Neural progenitor cell (in vitro differentiated cells): Measurements from ENCODE around the gene TLNRD1. TPM values are rescaled to one million over a fixed set of nuclear protein-coding genes. Genes with fewer than 3 reads are reported as not detected.

Source experiments
- DNase-seq: peaks from one replicate; pipeline ENCODE4 v3.0.0-alpha.2; 2016; ENCODE audit warnings: low spot score
- H2AFZ ChIP-seq: fragments of 200-600 bp; sonication (generic); replicated peaks from 2 replicates; pipeline ENCODE4 v1.6.1; 2016; ENCODE audit warnings: antibody characterized with exemption
- H3F3A ChIP-seq: fragments of 200-600 bp; sonication (generic); 2 replicates; pipeline ENCODE4 v1.6.1; 2016; ENCODE audit warnings: antibody characterized with exemption, low read depth
- H3K27ac ChIP-seq: fragments of 200-600 bp; sonication (generic); 2 replicates; pipeline ENCODE4 v1.5.1; 2016; ENCODE audit warnings: mild to moderate bottlenecking
- H3K27me3 ChIP-seq: fragments of 200-600 bp; sonication (generic); 2 replicates; pipeline ENCODE4 v1.6.1; 2016; ENCODE audit warnings: mild to moderate bottlenecking, moderate library complexity
- H3K36me3 ChIP-seq: fragments of 200-600 bp; sonication (generic); 2 replicates; pipeline ENCODE4 v1.5.1; 2016
- H3K4me1 ChIP-seq: fragments of 200-600 bp; sonication (generic); 2 replicates; pipeline ENCODE4 v1.6.1; 2016; ENCODE audit warnings: mixed run types
- H3K4me2 ChIP-seq: fragments of 200-600 bp; sonication (generic); 2 replicates; pipeline ENCODE4 v1.6.1; 2016
- H3K4me3 ChIP-seq: fragments of 200-600 bp; sonication (generic); 2 replicates; pipeline ENCODE4 v1.5.1; 2016
- H3K79me2 ChIP-seq: fragments of 200-600 bp; sonication (generic); 2 replicates; pipeline ENCODE4 v1.6.1; 2016; ENCODE audit warnings: low read depth
- H3K9ac ChIP-seq: fragments of 200-600 bp; sonication (generic); 2 replicates; pipeline ENCODE4 v1.6.1; 2016
- H3K9me3 ChIP-seq: fragments of 200-600 bp; sonication (generic); 2 replicates; pipeline ENCODE4 v1.5.1; 2016; ENCODE audit warnings: low read depth
- H4K20me1 ChIP-seq: fragments of 200-600 bp; sonication (generic); 2 replicates; pipeline ENCODE4 v1.6.1; 2016; ENCODE audit warnings: low read depth
- H3K27ac Mint-ChIP-seq: 3 replicates; pipeline ENCODE4 v1.8.0; 2021; ENCODE audit warnings: mixed read lengths
- H3K27me3 Mint-ChIP-seq: 2 replicates; pipeline ENCODE4 v1.8.0; 2022; ENCODE audit warnings: low read depth, mild to moderate bottlenecking, inconsistent platforms, moderate library complexity, mixed read lengths; ENCODE audit not compliant: insufficient read depth
- H3K36me3 Mint-ChIP-seq: 3 replicates; pipeline ENCODE4 v1.8.0; 2021; ENCODE audit warnings: mixed read lengths
- H3K4me1 Mint-ChIP-seq: 3 replicates; pipeline ENCODE4 v1.8.0; 2021; ENCODE audit warnings: mixed read lengths
- H3K4me3 Mint-ChIP-seq: 3 replicates; pipeline ENCODE4 v1.8.0; 2021; ENCODE audit warnings: mild to moderate bottlenecking, moderate library complexity, mixed read lengths
- H3K9me3 Mint-ChIP-seq: 3 replicates; pipeline ENCODE4 v1.8.0; 2020; ENCODE audit warnings: mixed read lengths
- EZH2 ChIP-seq: fragments of 200-600 bp; sonication (generic); IDR thresholded peaks from 2 replicates; pipeline ENCODE4 v1.6.1; 2017; ENCODE audit warnings: antibody characterized with exemption, mild to moderate bottlenecking, moderate library complexity
- EZH2phosphoT487 ChIP-seq: fragments of 200-600 bp; sonication (generic); IDR thresholded peaks from 2 replicates; pipeline ENCODE4 v1.6.1; 2017; ENCODE audit warnings: antibody characterized with exemption
- total RNA-seq: library from RNA; depleted of rRNA; stranded (reverse); fragments of >200 nt; gene quantifications from 2 replicates; pipeline ENCODE4 v1.2.3, GENCODE V29; 2015; ENCODE audit warnings: low replicate concordance
- TF ChIP-seq, protein P1 (sequence below): fragments of 200-600 bp; sonication (generic); IDR thresholded peaks from 2 replicates; pipeline ENCODE4 v1.5.1; 2017; ENCODE audit warnings: antibody characterized with exemption, mild to moderate bottlenecking

The TLNRD1 gene
- total RNA-seq, 1 donor from 2014 or later, result 7.3 TPM

DNA sequence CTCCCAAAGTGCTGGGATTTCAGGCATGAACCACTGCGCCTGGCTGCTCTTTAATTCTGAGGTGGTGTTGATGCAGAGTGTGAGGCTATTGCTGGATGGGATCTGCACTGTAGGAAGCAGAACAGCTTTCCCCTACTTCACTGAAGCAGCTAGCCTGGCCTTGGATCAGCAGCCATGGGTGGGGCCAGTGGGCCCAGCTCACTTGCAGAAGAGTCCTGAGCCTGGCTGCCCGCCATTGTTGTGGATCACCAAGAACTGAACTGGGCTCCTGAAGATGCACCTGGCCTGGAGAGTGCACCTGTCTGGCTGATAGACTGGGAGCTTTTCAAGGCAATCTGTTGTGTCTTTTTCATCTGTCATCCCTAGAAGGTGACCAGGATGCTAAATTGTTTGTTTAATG lies 11.9 kb downstream of the TLNRD1 start:
- no peak overlapping the region for H3K4me2 ChIP-seq
- Mint-ChIP-seq H3K4me1 (peaks cover 20% of the 10 kb centered on the region), H3K27me3 (peaks cover 3% of the 10 kb centered on the region)

DNA sequence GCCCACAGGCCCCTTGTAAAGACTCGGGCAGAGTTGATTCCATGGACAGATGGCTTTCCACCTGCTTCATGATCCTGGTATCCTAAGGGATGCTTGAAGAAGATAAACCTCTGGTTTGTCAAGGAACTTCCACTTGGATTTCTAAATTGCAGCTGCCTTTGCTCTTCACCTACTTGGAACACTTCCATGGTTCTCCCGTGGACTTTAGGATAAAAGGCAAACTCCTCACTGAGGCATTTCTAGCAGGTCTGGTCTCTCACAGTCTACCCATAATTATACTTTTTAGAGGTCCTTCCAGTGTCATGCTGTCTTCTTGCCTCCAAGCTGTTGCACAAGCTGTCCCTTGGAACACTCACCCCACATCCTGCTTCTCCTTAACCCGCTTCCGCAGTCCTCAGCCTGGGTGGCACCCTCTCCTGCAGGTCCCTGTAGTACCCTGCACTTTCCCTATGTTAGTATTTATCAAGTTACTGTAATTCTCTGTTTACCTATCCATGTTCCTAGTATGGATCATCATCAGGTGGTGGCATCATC lies 12.7 kb downstream of the TLNRD1 start:
- H4K20me1 ChIP-seq, result no peaks in the 10 kb centered on the region
- Mint-ChIP-seq H3K4me3 (no peak overlapping the region), H3K27ac (no peak overlapping the region), H3K36me3 (peaks cover 11% of the 10 kb centered on the region), H3K4me1 (peaks cover 20% of the 10 kb centered on the region), H3K9me3 (peaks cover 1% of the 10 kb centered on the region), H3K27me3 (peaks cover 3% of the 10 kb centered on the region)
- H3K9ac ChIP-seq, result no peak overlapping the region
- no peak overlapping the region for H3K4me2 ChIP-seq
- TF ChIP-seq, protein P1, sequence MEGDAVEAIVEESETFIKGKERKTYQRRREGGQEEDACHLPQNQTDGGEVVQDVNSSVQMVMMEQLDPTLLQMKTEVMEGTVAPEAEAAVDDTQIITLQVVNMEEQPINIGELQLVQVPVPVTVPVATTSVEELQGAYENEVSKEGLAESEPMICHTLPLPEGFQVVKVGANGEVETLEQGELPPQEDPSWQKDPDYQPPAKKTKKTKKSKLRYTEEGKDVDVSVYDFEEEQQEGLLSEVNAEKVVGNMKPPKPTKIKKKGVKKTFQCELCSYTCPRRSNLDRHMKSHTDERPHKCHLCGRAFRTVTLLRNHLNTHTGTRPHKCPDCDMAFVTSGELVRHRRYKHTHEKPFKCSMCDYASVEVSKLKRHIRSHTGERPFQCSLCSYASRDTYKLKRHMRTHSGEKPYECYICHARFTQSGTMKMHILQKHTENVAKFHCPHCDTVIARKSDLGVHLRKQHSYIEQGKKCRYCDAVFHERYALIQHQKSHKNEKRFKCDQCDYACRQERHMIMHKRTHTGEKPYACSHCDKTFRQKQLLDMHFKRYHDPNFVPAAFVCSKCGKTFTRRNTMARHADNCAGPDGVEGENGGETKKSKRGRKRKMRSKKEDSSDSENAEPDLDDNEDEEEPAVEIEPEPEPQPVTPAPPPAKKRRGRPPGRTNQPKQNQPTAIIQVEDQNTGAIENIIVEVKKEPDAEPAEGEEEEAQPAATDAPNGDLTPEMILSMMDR, result no peak
- TF ChIP-seq EZH2phosphoT487 (no peak), EZH2 (no peak)
- peaks cover 6% of the 10 kb centered on the region for H3K4me1 ChIP-seq
- H3F3A ChIP-seq, result peaks cover 10% of the 10 kb centered on the region
- H3K27me3 ChIP-seq, result no peaks in the 10 kb centered on the region
- no peaks in the 10 kb centered on the region for H3K9me3 ChIP-seq
- no peak overlapping the region for H3K27ac ChIP-seq
- no peaks in the 10 kb centered on the region for H3K36me3 ChIP-seq
- H2AFZ ChIP-seq, result no peak overlapping the region
- H3K4me3 ChIP-seq, result no peak overlapping the region
- H3K79me2 ChIP-seq, result no peaks in the 10 kb centered on the region
- no peak for DNase-seq

More for the DNA sequence above, 11.9 kb downstream of the TLNRD1 start:
- Histone ChIP-seq H4K20me1 (no peaks in the 10 kb centered on the region), H3K9me3 (no peaks in the 10 kb centered on the region), H3K36me3 (no peaks in the 10 kb centered on the region), H3K79me2 (peaks cover 2% of the 10 kb centered on the region), H3K27me3 (no peaks in the 10 kb centered on the region), H2AFZ (no peak overlapping the region), H3K4me3 (no peak overlapping the region), H3K4me1 (peaks cover 6% of the 10 kb centered on the region), H3K27ac (no peak overlapping the region), H3K9ac (no peak overlapping the region), H3F3A (peaks cover 10% of the 10 kb centered on the region)
- DNase-seq, result no peak
- Mint-ChIP-seq H3K4me3 (no peak overlapping the region), H3K27ac (no peak overlapping the region), H3K36me3 (peaks cover 11% of the 10 kb centered on the region), H3K9me3 (peaks cover 1% of the 10 kb centered on the region)
- no peak for TF ChIP-seq EZH2
- TF ChIP-seq, protein P1, result no peak
- TF ChIP-seq EZH2phosphoT487, result no peak

DNA sequence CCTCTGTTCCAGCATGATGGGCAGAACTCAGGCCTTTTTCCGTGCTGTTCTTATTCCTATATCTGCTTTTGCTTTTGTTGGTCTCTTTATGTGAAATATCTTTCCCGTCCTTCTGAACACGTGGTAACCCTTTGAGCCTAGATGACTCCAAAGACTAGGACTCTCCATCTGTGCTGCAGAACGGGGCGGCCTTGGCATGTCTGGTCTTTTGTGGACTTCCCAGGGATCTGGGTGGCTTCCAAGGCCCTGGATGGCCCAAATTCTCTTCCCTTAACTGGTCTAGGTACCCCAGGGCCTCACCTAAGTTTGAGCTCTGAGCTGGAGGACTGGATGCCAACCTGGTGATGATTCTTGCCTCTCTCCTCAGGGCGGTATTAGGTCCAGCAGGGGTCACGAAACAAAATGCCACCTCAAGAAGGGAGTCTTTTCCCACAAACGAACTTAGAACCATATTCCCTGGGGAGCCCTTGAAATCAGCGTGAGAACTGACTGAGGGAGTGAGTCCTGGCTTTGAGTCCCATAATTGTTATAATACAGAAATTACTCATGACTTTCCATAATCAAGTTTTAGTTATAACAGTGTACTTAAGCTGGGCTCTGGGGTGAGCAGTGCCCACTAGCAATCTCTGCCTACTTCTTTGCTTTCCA lies 13.8 kb downstream of the TLNRD1 start:
- no peaks in the 10 kb centered on the region for H3K9me3 ChIP-seq

More for the DNA sequence above, 13.8 kb downstream of the TLNRD1 start:
- TF ChIP-seq EZH2 (no peak), EZH2phosphoT487 (no peak)
- TF ChIP-seq, protein P1, result no peak
- peaks cover 20% of the 10 kb centered on the region for H3K4me1 Mint-ChIP-seq
- Histone ChIP-seq H4K20me1 (no peaks in the 10 kb centered on the region), H3K36me3 (no peaks in the 10 kb centered on the region), H2AFZ (no peak overlapping the region), H3F3A (peaks cover 10% of the 10 kb centered on the region), H3K9ac (no peak overlapping the region), H3K27me3 (no peaks in the 10 kb centered on the region), H3K4me1 (peaks cover 6% of the 10 kb centered on the region), H3K4me2 (no peak overlapping the region), H3K4me3 (no peak overlapping the region), H3K79me2 (no peaks in the 10 kb centered on the region), H3K27ac (no peak overlapping the region)
- H3K4me3 Mint-ChIP-seq, result no peak overlapping the region
- peaks cover 11% of the 10 kb centered on the region for H3K36me3 Mint-ChIP-seq
- peaks cover 1% of the 10 kb centered on the region for H3K9me3 Mint-ChIP-seq
- H3K27me3 Mint-ChIP-seq, result peaks cover 3% of the 10 kb centered on the region
- DNase-seq, result no peak
- peak overlapping the region; percentile 78 for H3K27ac Mint-ChIP-seq
